ENCODE data around the gene METTL25.

METTL25 gene

DNA sequence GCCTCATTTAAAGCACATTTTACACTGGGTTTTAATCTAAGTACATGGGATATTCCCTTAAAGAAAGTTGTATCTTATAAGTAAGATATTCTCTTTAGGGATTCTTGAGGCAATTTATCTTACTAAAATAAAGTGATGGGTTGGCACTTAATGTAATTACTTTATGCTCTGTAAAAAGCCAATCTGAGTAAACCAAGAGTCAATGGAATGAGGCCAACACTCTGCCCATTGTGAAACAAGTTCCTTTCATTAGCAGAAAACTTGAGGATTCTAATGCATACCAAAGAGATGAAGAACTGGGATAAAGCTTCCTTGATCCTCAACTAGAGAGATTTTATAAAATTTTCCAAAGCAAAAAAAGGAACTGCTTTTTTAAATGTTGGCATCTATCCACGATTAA is 121.2 kb downstream of the METTL25 start:
- in situ Hi-C loops (cut with MboI; ENCODE audit: low pct_unique_long_range_greater_than_20kb, low sequenced_read_pairs, unreplicated experiment): no loop called here
- TF ChIP-seq, protein P1, sequence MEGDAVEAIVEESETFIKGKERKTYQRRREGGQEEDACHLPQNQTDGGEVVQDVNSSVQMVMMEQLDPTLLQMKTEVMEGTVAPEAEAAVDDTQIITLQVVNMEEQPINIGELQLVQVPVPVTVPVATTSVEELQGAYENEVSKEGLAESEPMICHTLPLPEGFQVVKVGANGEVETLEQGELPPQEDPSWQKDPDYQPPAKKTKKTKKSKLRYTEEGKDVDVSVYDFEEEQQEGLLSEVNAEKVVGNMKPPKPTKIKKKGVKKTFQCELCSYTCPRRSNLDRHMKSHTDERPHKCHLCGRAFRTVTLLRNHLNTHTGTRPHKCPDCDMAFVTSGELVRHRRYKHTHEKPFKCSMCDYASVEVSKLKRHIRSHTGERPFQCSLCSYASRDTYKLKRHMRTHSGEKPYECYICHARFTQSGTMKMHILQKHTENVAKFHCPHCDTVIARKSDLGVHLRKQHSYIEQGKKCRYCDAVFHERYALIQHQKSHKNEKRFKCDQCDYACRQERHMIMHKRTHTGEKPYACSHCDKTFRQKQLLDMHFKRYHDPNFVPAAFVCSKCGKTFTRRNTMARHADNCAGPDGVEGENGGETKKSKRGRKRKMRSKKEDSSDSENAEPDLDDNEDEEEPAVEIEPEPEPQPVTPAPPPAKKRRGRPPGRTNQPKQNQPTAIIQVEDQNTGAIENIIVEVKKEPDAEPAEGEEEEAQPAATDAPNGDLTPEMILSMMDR (IDR thresholded peaks at IDR 0.05; ENCODE audit: extremely low read depth, insufficient read depth, missing control alignments): no peak
- DNase-seq (ENCODE audit: low spot score): no peak

DNA sequence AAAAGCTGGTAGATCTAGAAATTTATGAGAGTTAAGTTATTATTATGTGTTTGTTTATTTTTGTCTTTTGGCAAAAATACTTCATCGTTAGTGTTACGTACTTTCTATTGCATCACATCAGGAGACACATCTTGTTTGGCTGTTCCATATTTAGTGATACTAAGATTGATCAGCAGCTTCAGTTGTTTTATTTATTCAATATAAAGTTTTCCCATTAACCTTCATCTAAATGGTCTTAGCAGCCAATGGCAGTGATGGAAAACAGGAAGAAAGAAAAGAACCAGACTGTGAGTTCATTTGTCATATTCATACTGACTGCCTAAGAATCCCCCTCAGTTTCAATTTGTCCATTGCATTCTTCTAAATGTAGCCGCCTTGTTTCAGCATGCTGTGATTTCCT is 122.3 kb downstream of the METTL25 start:
- no peak for DNase-seq (ENCODE audit: low spot score)
- TF ChIP-seq, protein P1 (IDR thresholded peaks at IDR 0.05; ENCODE audit: extremely low read depth, insufficient read depth, missing control alignments): no peak
- in situ Hi-C loops (cut with MboI; ENCODE audit: low pct_unique_long_range_greater_than_20kb, low sequenced_read_pairs, unreplicated experiment): no loop called here

DNA sequence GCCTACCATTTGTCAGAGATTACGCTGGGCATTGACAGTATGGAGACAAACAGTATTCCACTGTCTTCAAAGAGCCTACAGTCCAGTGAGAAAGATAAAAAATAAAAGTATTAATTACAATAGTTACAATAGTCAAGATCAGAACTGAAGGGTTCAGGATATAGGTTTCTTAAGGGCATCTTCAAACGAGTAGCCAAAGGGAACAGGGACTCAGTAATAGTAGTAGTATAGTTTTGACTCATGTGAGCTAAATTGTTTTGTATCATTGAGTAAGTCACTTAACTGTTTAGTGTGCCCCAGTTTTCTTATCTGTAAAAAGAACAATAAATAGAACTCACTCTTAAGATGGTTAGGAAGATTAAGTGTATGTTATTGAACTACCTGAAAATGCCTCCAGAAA is 123.6 kb downstream of the METTL25 start:
- TF ChIP-seq, protein P1 (IDR thresholded peaks at IDR 0.05; ENCODE audit: extremely low read depth, insufficient read depth, missing control alignments): no peak
- DNase-seq (ENCODE audit: low spot score): no peak
- in situ Hi-C loops (cut with MboI; ENCODE audit: low pct_unique_long_range_greater_than_20kb, low sequenced_read_pairs, unreplicated experiment): no loop called here

DNA sequence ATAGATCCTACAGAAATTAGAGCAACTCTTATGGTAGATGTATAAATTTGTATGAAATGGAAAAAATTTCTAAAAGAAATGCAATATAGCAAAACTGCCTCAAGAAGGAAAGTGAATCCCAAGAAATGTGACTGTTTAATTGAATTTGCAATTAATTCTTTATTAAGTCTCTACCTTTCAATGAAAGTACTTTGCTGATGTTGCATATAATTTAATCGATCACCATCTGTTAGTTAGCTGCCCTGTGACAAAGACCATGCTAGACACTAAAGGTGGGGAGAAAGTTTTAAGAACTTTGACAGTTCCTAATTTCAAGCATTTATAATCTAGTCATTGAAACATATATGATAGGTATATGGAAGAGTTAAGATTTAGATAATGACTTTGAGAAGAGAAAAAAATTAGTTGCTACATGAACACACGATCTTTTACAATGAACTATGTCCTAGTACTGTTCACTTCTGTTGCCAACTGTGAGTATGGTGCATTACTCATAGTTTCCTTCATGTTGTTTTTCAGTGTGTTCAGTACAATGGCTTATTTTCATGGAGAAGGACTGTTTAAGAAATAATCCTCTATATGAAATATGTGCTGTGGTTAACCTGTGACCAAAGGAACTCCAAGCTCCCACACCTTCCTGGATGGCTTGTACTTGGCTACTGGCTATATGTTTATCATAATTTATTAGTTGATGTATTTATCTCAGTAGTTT is 128.4 kb downstream of the METTL25 start:
- TF ChIP-seq, protein P1 (IDR thresholded peaks at IDR 0.05; ENCODE audit: extremely low read depth, insufficient read depth, missing control alignments): no peak
- in situ Hi-C loops (cut with MboI; ENCODE audit: low pct_unique_long_range_greater_than_20kb, low sequenced_read_pairs, unreplicated experiment): no loop called here
- DNase-seq (ENCODE audit: low spot score): no peak

DNA sequence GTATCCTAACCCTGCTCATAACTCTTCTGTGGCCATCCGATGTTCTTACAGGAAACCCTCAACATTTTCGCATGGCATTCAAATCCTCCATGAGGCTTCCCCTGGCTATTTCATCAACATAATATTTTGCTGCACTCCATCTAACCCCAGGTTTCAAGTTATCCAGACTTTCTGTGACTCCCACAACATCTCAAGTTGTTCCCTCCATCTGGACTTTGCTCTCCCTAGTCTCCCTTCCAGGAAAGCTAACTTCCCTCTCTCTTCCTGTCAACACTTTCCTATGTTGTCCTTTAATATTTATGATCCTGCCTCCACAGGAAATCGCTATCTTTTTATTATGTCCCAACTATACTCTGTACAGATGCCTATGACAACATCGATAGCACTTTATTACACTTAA is 146.1 kb downstream of the METTL25 start:
- TF ChIP-seq, protein P1 (IDR thresholded peaks at IDR 0.05; ENCODE audit: extremely low read depth, insufficient read depth, missing control alignments): no peak
- in situ Hi-C loops (cut with MboI; ENCODE audit: low pct_unique_long_range_greater_than_20kb, low sequenced_read_pairs, unreplicated experiment): no loop called here
- DNase-seq (ENCODE audit: low spot score): no peak

DNA sequence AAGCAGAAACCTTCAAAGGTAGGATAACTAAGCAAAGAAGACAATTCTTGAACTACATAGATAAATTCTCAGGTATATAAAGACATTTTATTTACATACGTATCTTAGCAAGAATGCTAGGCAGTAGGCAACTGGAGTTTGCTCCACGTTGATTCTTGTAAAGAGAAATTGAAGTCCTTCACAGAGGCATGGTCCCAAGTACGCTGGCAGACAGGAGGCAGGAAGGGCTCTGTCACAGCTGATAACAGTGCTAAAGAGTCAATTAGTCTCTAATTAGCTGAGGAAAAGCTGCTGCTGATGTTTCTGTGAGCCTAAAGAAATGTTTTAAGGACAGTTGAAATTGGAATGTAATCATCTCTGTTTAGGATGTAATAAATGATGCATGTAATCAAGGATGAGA is 146.8 kb downstream of the METTL25 start:
- DNase-seq (ENCODE audit: low spot score): no peak
- in situ Hi-C loops (cut with MboI; ENCODE audit: low pct_unique_long_range_greater_than_20kb, low sequenced_read_pairs, unreplicated experiment): no loop called here
- TF ChIP-seq, protein P1 (IDR thresholded peaks at IDR 0.05; ENCODE audit: extremely low read depth, insufficient read depth, missing control alignments): no peak

All from GM13977 (cell line).